K562 (cell line): Measurements from ENCODE around the gene UBE2H. TPM values are rescaled to one million over a fixed set of nuclear protein-coding genes. Genes with fewer than 3 reads are reported as not detected.

ENCODE experiments used
- ATAC-seq: fragments of 200-7000 bp; cut with Tn5 transposase; 3 replicates; pipeline ENCODE4 v1.9.1; 2020; ENCODE audit warnings: moderate library complexity
- BruUV-seq: library from RNA; stranded (reverse); fragments of 400-500 nt; replicated peaks from 2 replicates; lab custom pipeline; 2021; lab: Mats Ljungman, UMichigan
- CTCF ChIA-PET: fragments of 300-600 bp; formaldehyde crosslinking; extraction: SDS; loops from one replicate; lab custom pipeline; 2021; ENCODE audit warnings: low intra/inter-chr PET ratio; lab: Yijun Ruan, JAX
- POLR2A ChIA-PET: fragments of 300-600, 350-650 bp; sonication (Branson Sonifier 250); formaldehyde crosslinking; extraction: SDS; loops from one replicate; lab custom pipeline; 2021; ENCODE audit warnings: antibody characterized with exemption, inconsistent platforms; lab: Yijun Ruan, JAX
- DNase-seq, 4 experiments: peaks; one replicate each; pipeline versions ENCODE4 v3.0.0 to v3.0.0-alpha.2; 2011 to 2018; ENCODE audit warnings: low spot score in 3 of 4, mixed read lengths in 3 of 4; ENCODE audit errors: extremely low read depth in 1 of 4
- FAIRE-seq: peaks from 2 replicates; lab custom pipeline; 2011; peaks lifted over from hg19 to GRCh38; lab: Jason Lieb, UNC
- H2AFZ ChIP-seq: 2 replicates; pipeline ENCODE4 v1.6.0; 2011; ENCODE audit warnings: low read depth, low read length, control low read depth, inconsistent platforms
- H3K27ac ChIP-seq: fragments of 200-600 bp; 3 replicates; pipeline ENCODE4 v1.8.0; 2011; ENCODE audit warnings: low read depth, mild to moderate bottlenecking, control low read depth, inconsistent platforms, low read length, moderate library complexity, mixed read lengths; ENCODE audit errors: extremely low read depth
- H3K27me3 ChIP-seq, 2 experiments: fragments of 300-600 bp in 1 of 2; 2 replicates in 1 of 2; 3 replicates in 1 of 2; pipeline versions ENCODE4 v1.6.0 to v1.8.0; 2011; ENCODE audit warnings: inconsistent platforms in 2 of 2, low read length in 2 of 2, mild to moderate bottlenecking in 1 of 2, mixed read lengths in 1 of 2, moderate library complexity in 1 of 2; ENCODE audit not compliant: control insufficient read depth in 2 of 2, insufficient read depth in 2 of 2
- H3K36me3 ChIP-seq: fragments of 300-600 bp; 3 replicates; pipeline ENCODE4 v1.8.0; 2011; ENCODE audit warnings: mild to moderate bottlenecking, low read length, inconsistent platforms; ENCODE audit not compliant: control insufficient read depth, insufficient read depth
- H3K4me1 ChIP-seq, 2 experiments: fragments of 200-600 bp in 1 of 2; replicated peaks in 1 of 2; 2 replicates in 1 of 2; 3 replicates in 1 of 2; pipeline versions ENCODE4 v1.5.1 to v1.8.0; 2011; ENCODE audit warnings: inconsistent platforms in 2 of 2, low read length in 2 of 2, mild to moderate bottlenecking in 1 of 2, mixed read lengths in 1 of 2, moderate library complexity in 1 of 2; ENCODE audit not compliant: control insufficient read depth in 2 of 2, insufficient read depth in 2 of 2
- H3K4me2 ChIP-seq: 2 replicates; pipeline ENCODE4 v1.6.1; 2011; ENCODE audit warnings: low read length, control low read depth, inconsistent platforms, mixed read lengths; ENCODE audit not compliant: insufficient read depth
- H3K4me3 ChIP-seq: fragments of 200-600 bp; sonication (generic), shearing (Covaris generic); 2 replicates; pipeline ENCODE4 v1.5.1; 2016; ENCODE audit warnings: control low read depth, inconsistent platforms
- H3K79me2 ChIP-seq: fragments of 200-600 bp; 3 replicates; pipeline ENCODE4 v1.8.0; 2011; ENCODE audit warnings: low read length, inconsistent platforms; ENCODE audit not compliant: control insufficient read depth, insufficient read depth
- H3K9ac ChIP-seq, 2 experiments: 2 replicates each; pipeline versions ENCODE4 v1.6.0 to v1.6.1; 2011; ENCODE audit warnings: low read depth in 2 of 2, low read length in 2 of 2, control low read depth in 1 of 2, inconsistent platforms in 1 of 2, mild to moderate bottlenecking in 1 of 2, mixed read lengths in 1 of 2; ENCODE audit not compliant: insufficient read depth in 1 of 2
- H3K9me1 ChIP-seq: one replicate; pipeline ENCODE4 v1.6.0; 2011; ENCODE audit warnings: inconsistent platforms, mild to moderate bottlenecking, low read length, moderate library complexity; ENCODE audit not compliant: control insufficient read depth, insufficient read depth
- H3K9me3 ChIP-seq: replicated peaks from 2 replicates; pipeline ENCODE4 v1.5.1; 2011; ENCODE audit warnings: low read depth, low read length, inconsistent platforms; ENCODE audit not compliant: control insufficient read depth, insufficient read depth
- H4K20me1 ChIP-seq: replicated peaks from 2 replicates; pipeline ENCODE4 v1.6.1; 2011; ENCODE audit warnings: low read length, inconsistent platforms, mixed read lengths; ENCODE audit not compliant: control insufficient read depth, insufficient read depth
- ARID1B ChIP-seq: fragments of 450-650 bp; IDR thresholded peaks from 2 replicates; pipeline ENCODE4 v1.6.1; 2016; ENCODE audit warnings: antibody characterized with exemption, mild to moderate bottlenecking, inconsistent platforms
- CCNT2 ChIP-seq: IDR thresholded peaks from 2 replicates; pipeline ENCODE4 v1.6.1; 2011; ENCODE audit warnings: borderline replicate concordance, low read depth, mild to moderate bottlenecking, moderate library complexity, mixed read lengths, low read length; ENCODE audit not compliant: insufficient read length; ENCODE audit errors: extremely low read depth
- DPF2 ChIP-seq: fragments of 450-650 bp; IDR thresholded peaks from 2 replicates; pipeline ENCODE4 v1.6.1; 2016
- FOSL1 ChIP-seq: fragments of 200-800 bp; sonication (Bioruptor generic); conservative IDR thresholded peaks from 2 replicates; pipeline ENCODE4 v1.6.1; 2016; ENCODE audit warnings: missing genetic modification characterization, missing compliant biosample characterization
- HCFC1 ChIP-seq: IDR thresholded peaks from 2 replicates; pipeline ENCODE4 v1.6.1; 2012; ENCODE audit warnings: low read depth, low read length, improper control_type of control experiment
- JUND ChIP-seq, 2 experiments: IDR thresholded peaks; 2 replicates in 1 of 2; 3 replicates in 1 of 2; pipeline ENCODE4 v1.6.1; 2011; ENCODE audit warnings: borderline replicate concordance in 2 of 2, low read depth in 2 of 2, low read length in 2 of 2, improper control_type of control experiment in 1 of 2, missing biosample characterization in 1 of 2, missing genetic modification characterization in 1 of 2, missing genetic modification reagents in 1 of 2
- MLX ChIP-seq, 2 experiments: fragments of 450-650 bp in 1 of 2; sonication (generic) in 1 of 2; formaldehyde crosslinking; conservative IDR thresholded peaks; 2 replicates each; pipeline versions ENCODE4 v1.4.0 to v1.8.1; 2020 to 2022; ENCODE audit warnings: mild to moderate bottlenecking in 1 of 2, missing genetic modification reagents in 1 of 2
- NFE2 ChIP-seq: IDR thresholded peaks from 2 replicates; pipeline ENCODE4 v1.6.1; 2014; ENCODE audit warnings: antibody characterized with exemption, low read depth
- PBX2 ChIP-seq, 2 experiments: IDR thresholded peaks in 1 of 2; conservative IDR thresholded peaks in 1 of 2; 2 replicates each; pipeline ENCODE4 v1.6.1; 2016; ENCODE audit warnings: low read depth in 2 of 2, mild to moderate bottlenecking in 1 of 2, missing compliant biosample characterization in 1 of 2, missing genetic modification characterization in 1 of 2, moderate library complexity in 1 of 2
- RAD21 ChIP-seq, 2 experiments: fragments of 250-450 bp in 1 of 2; fragments of 450-650 bp in 1 of 2; sonication (Bioruptor Pico) in 1 of 2; formaldehyde crosslinking in 1 of 2; IDR thresholded peaks in 1 of 2; conservative IDR thresholded peaks in 1 of 2; 2 replicates each; pipeline versions ENCODE4 v1.4.0 to v1.8.0; 2020 to 2022; ENCODE audit warnings: mild to moderate bottlenecking in 2 of 2, moderate library complexity in 1 of 2
- SMARCE1 ChIP-seq: fragments of 450-650 bp; IDR thresholded peaks from 2 replicates; pipeline ENCODE4 v1.7.1; 2016; ENCODE audit warnings: mild to moderate bottlenecking
- ZNF76 ChIP-seq: fragments of 250-450 bp; sonication (Bioruptor Pico); IDR thresholded peaks from 2 replicates; pipeline ENCODE4 v1.4.0; 2020; ENCODE audit warnings: mild to moderate bottlenecking, moderate library complexity, borderline replicate concordance
- WGBS: fragments of 100-300 bp; shearing (Covaris generic); methylation state at CpG from one replicate; pipeline ENCODE4 v1.1.6; 2016; ENCODE audit warnings: low coverage, mixed read lengths; ENCODE audit not compliant: insufficient coverage; ENCODE audit errors: missing lambda C conversion rate; 5-methylcytosine and 5-hydroxymethylcytosine counted together
- in situ Hi-C: fragments of 300-500 bp; cut with MboI; formaldehyde crosslinking; loops from 4 replicates; pipeline ENCODE4 v1.15.0; 2018; ENCODE audit warnings: inconsistent platforms, mixed read lengths
- intact Hi-C: fragments of 100-400 bp; cut with micrococcal nuclease; formaldehyde crosslinking; loops from 2 replicates; pipeline ENCODE4 v1.14.2; 2022
- polyA plus RNA-seq, 8 experiments: library from polyadenylated mRNA; depleted of rRNA in 4 of 8; stranded (reverse) in 5 of 8; unstranded in 3 of 8; fragments of >200 nt; fragmentation: Nextera tagmentation in 2 of 8; fragmentation: Illumina TruSeq in 1 of 8; extraction: Ambion mirVana in 2 of 8; extraction: Trizol in 1 of 8; gene quantifications; 2 replicates each; pipeline versions ENCODE4 v1.2.1 to v1.2.3, GENCODE V29; 2011 to 2014; ENCODE audit warnings: inconsistent platforms in 1 of 8, missing spikeins in 1 of 8
- total RNA-seq, 7 experiments: library from RNA; depleted of rRNA in 6 of 7; stranded (reverse); fragments of >200 nt in 6 of 7; fragmentation: Illumina TruSeq in 2 of 7; extraction: Trizol in 2 of 7; gene quantifications; 2 replicates each; pipeline versions ENCODE4 v1.2.1 to v1.2.3, GENCODE V29; 2011 to 2021; ENCODE audit warnings: low replicate concordance in 1 of 7
- TF ChIP-seq, protein P1 (sequence below): fragments of 250-450 bp; sonication (Bioruptor Pico); IDR thresholded peaks from 2 replicates; pipeline ENCODE4 v1.8.0; 2021; ENCODE audit warnings: mild to moderate bottlenecking, moderate library complexity

Gene UBE2H
- total and polyA plus RNA-seq, 9 of the 15 experiments (the other 6 are each of a cell fraction or from before 2014, with no cell fraction given): 6.3 to 33.0 (median 13.3) TPM

DNA sequence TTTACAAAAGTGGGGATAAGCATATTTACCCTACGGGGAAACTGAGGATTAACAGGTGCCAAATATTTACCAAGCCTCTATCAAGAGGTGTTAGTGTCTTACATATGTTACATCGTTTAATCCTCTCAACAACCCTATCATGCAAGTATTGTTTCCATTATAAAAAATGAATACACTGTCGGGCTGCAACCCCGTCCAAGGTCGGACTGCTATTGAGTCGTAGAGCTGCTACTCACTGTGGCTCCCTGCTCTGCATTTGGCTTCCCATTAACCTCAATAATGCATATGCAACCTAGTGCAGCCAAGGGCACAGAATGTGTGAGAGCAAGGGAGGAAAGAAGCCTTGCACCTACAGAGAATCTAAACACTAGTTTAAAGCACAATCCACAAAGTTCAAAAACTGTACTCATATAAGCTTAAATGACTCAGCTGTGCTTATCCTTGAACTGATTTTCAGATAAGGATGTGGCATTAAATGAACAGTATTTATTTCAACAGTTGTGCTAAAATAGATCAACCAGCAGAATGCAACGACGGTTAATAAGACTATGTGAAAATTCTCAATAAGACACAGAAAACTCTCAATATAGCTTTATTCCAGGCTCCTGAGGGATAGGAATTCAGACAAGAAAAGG is 49.9 kb downstream of the UBE2H start:
- peaks cover 0 to 9% of the 10 kb centered on the region in 2 experiments; a peak in 4 of 5 replicates for H3K4me1 ChIP-seq
- in situ Hi-C loops (no loop called here), intact Hi-C loops (no loop called here)
- DNase-seq (no peak), FAIRE-seq (no peak), ATAC-seq (no peak)
- WGBS: 70% methylated on average over 8 of the region's 8 CpGs
- no peaks in the 10 kb centered on the region for H3K9me1 ChIP-seq
- no peaks in the 10 kb centered on the region for H3K36me3 ChIP-seq
- ChIA-PET POLR2A (interaction anchor here (1.5 to 5.2 kb wide), 4 partner anchors 10 to 26 kb away, joined by 3 to 20 read pairs (median 10); no protein-coding TSS in a partner anchor), CTCF (no interaction called here)
- no peak overlapping the region for H3K27ac ChIP-seq
- no peaks in the 10 kb centered on the region for H3K27me3 ChIP-seq
- no peaks in the 10 kb centered on the region for H3K9me3 ChIP-seq
- TF ChIP-seq PBX2 (CRISPR knock-in tag; IDR thresholded peaks at IDR 0.05; ENCODE audit: low read depth): no peak
- TF ChIP-seq PBX2 (tag; conservative IDR thresholded peaks at IDR 0.05; ENCODE audit: low read depth): no peak
- no peak for TF ChIP-seq HCFC1
- TF ChIP-seq RAD21 (CRISPR knock-in tag; conservative IDR thresholded peaks at IDR 0.05 in 1 of 2, IDR thresholded peaks at IDR 0.05 in 1 of 2): 0 out of 4 replicates have a peak, but pooled peaks of 1 of the 2 experiments have one; percentile 12
- no peak for TF ChIP-seq MLX (CRISPR knock-in tag; conservative IDR thresholded peaks at IDR 0.05)
- peak; percentile 24; the same call in 1 of the 2 replicates for TF ChIP-seq DPF2
- peak; percentile 30; the same call in 1 of the 2 replicates for TF ChIP-seq SMARCE1
- no peak for TF ChIP-seq ZNF76
- TF ChIP-seq, protein P1, sequence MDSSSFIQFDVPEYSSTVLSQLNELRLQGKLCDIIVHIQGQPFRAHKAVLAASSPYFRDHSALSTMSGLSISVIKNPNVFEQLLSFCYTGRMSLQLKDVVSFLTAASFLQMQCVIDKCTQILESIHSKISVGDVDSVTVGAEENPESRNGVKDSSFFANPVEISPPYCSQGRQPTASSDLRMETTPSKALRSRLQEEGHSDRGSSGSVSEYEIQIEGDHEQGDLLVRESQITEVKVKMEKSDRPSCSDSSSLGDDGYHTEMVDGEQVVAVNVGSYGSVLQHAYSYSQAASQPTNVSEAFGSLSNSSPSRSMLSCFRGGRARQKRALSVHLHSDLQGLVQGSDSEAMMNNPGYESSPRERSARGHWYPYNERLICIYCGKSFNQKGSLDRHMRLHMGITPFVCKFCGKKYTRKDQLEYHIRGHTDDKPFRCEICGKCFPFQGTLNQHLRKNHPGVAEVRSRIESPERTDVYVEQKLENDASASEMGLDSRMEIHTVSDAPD (CRISPR knock-in tag): no peak
- 0 out of 2 replicates have a peak, but pooled peaks have one; percentile 18 for TF ChIP-seq JUND (IDR thresholded peaks at IDR 0.05; ENCODE audit: borderline replicate concordance, low read depth, low read length)
- no peak for TF ChIP-seq JUND (tag; IDR thresholded peaks at IDR 0.05; ENCODE audit: borderline replicate concordance, low read depth, low read length)
- TF ChIP-seq FOSL1 (tag): peak; percentile 66
- peak; percentile 60 for TF ChIP-seq NFE2
- TF ChIP-seq CCNT2: peak; percentile 23
- peak; percentile 27; the same call in 1 of the 2 replicates for TF ChIP-seq ARID1B
- no TSS peak for BruUV-seq
- no peaks in the 10 kb centered on the region for H3K79me2 ChIP-seq
- no peak overlapping the region for H3K4me2 ChIP-seq
- H3K9ac ChIP-seq: no peak overlapping the region
- no peak overlapping the region for H3K4me3 ChIP-seq
- no peak overlapping the region for H2AFZ ChIP-seq
- no peaks in the 10 kb centered on the region for H4K20me1 ChIP-seq
